ENCODE measurements around the gene POU2F2.

POU2F2 gene

GRCh38 chr19:42079276-42079669 is 53.0 kb downstream of the POU2F2 start:
- Histone ChIP-seq H3K27ac (ENCODE audit: low read depth, low read length) (no peak overlapping the region), H3K4me1 (ENCODE audit: control insufficient read depth, insufficient read depth, low read length, unreplicated experiment) (peaks cover 20% of the 10 kb centered on the region), H3K27me3 (ENCODE audit: insufficient read depth, low read length) (no peaks in the 10 kb centered on the region), H3K4me3 (ENCODE audit: low read depth, low read length) (no peak overlapping the region), H3K79me2 (ENCODE audit: control insufficient read depth, insufficient read depth, low read length, unreplicated experiment) (peaks cover 36% of the 10 kb centered on the region), H3K36me3 (ENCODE audit: insufficient read depth, low read length) (no peaks in the 10 kb centered on the region; the same call in 1 of the 2 replicates), H2AFZ (ENCODE audit: low read length, unreplicated experiment) (no peak overlapping the region)

- no peak overlapping the region for H3K27ac ChIP-seq (ENCODE audit: low read depth, low read length)
- no peak overlapping the region for H3K4me3 ChIP-seq (ENCODE audit: low read depth, low read length)
These were observed 53.5 kb downstream of the POU2F2 start for GRCh38 chr19:42078538-42079275.

GRCh38 chr19:42078058-42078457 is 54.2 kb downstream of the POU2F2 start:
- Histone ChIP-seq H3K4me3 (ENCODE audit: low read depth, low read length) (peak overlapping the region; percentile 98), H3K4me1 (ENCODE audit: control insufficient read depth, insufficient read depth, low read length, unreplicated experiment) (peaks cover 20% of the 10 kb centered on the region), H3K27ac (ENCODE audit: low read depth, low read length) (no peak overlapping the region), H3K79me2 (ENCODE audit: control insufficient read depth, insufficient read depth, low read length, unreplicated experiment) (peaks cover 36% of the 10 kb centered on the region), H3K36me3 (ENCODE audit: insufficient read depth, low read length) (no peaks in the 10 kb centered on the region; the same call in 1 of the 2 replicates), H3K27me3 (ENCODE audit: insufficient read depth, low read length) (no peaks in the 10 kb centered on the region), H2AFZ (ENCODE audit: low read length, unreplicated experiment) (no peak overlapping the region)

More at GRCh38 chr19:42078538-42079275, 53.5 kb downstream of the POU2F2 start:
- Histone ChIP-seq H3K36me3 (ENCODE audit: insufficient read depth, low read length) (no peaks in the 10 kb centered on the region; the same call in 1 of the 2 replicates), H3K27me3 (ENCODE audit: insufficient read depth, low read length) (no peaks in the 10 kb centered on the region), H2AFZ (ENCODE audit: low read length, unreplicated experiment) (no peak overlapping the region), H3K4me1 (ENCODE audit: control insufficient read depth, insufficient read depth, low read length, unreplicated experiment) (peaks cover 20% of the 10 kb centered on the region), H3K79me2 (ENCODE audit: control insufficient read depth, insufficient read depth, low read length, unreplicated experiment) (peaks cover 36% of the 10 kb centered on the region)

- H3K36me3 ChIP-seq (ENCODE audit: insufficient read depth, low read length), result no peaks in the 10 kb centered on the region; the same call in 1 of the 2 replicates
- H3K79me2 ChIP-seq (ENCODE audit: control insufficient read depth, insufficient read depth, low read length, unreplicated experiment), result peaks cover 36% of the 10 kb centered on the region
- peak overlapping the region; percentile 98 for H3K4me3 ChIP-seq (ENCODE audit: low read depth, low read length)
- H2AFZ ChIP-seq (ENCODE audit: low read length, unreplicated experiment), result peak overlapping the region; percentile 43
- peaks cover 20% of the 10 kb centered on the region for H3K4me1 ChIP-seq (ENCODE audit: control insufficient read depth, insufficient read depth, low read length, unreplicated experiment)
- H3K27ac ChIP-seq (ENCODE audit: low read depth, low read length), result no peak overlapping the region; the same call in 1 of the 2 replicates
- no peaks in the 10 kb centered on the region for H3K27me3 ChIP-seq (ENCODE audit: insufficient read depth, low read length)
These were observed 55.8 kb downstream of the POU2F2 start for GRCh38 chr19:42076380-42076944.

- peak within 1 kb of the TSS; percentile 98 for H3K4me3 ChIP-seq (ENCODE audit: low read depth, low read length)
- H3K27me3 ChIP-seq (ENCODE audit: insufficient read depth, low read length), result no peaks in the 10 kb centered on the region
- H3K27ac ChIP-seq (ENCODE audit: low read depth, low read length), result peak within 1 kb of the TSS; percentile 84
- H2AFZ ChIP-seq (ENCODE audit: low read length, unreplicated experiment), result peak within 1 kb of the TSS; percentile 84
- H3K79me2 ChIP-seq (ENCODE audit: control insufficient read depth, insufficient read depth, low read length, unreplicated experiment), result peaks cover 36% of the 10 kb centered on the region
- peaks cover 20% of the 10 kb centered on the region for H3K4me1 ChIP-seq (ENCODE audit: control insufficient read depth, insufficient read depth, low read length, unreplicated experiment)
- no peaks in the 10 kb centered on the region; the same call in 1 of the 2 replicates for H3K36me3 ChIP-seq (ENCODE audit: insufficient read depth, low read length)
These were observed 56.4 kb downstream of the POU2F2 start, which contains the start of gene ZNF574 for GRCh38 chr19:42075616-42076379. Gene ZNF574, plus strand, starts transcription at chr19:42076166. Its CDS starts 2,441 bp downstream, at chr19:42078607.

GRCh38 chr19:42075364-42075615 is 57.0 kb downstream of the POU2F2 start:
- peak overlapping the region; percentile 84 for H3K27ac ChIP-seq (ENCODE audit: low read depth, low read length)
- no peaks in the 10 kb centered on the region; the same call in 1 of the 2 replicates for H3K27me3 ChIP-seq (ENCODE audit: insufficient read depth, low read length)
- peak overlapping the region; percentile 98 for H3K4me3 ChIP-seq (ENCODE audit: low read depth, low read length)
- H3K4me1 ChIP-seq (ENCODE audit: control insufficient read depth, insufficient read depth, low read length, unreplicated experiment), result peaks cover 20% of the 10 kb centered on the region
- H3K79me2 ChIP-seq (ENCODE audit: control insufficient read depth, insufficient read depth, low read length, unreplicated experiment), result peaks cover 36% of the 10 kb centered on the region
- H3K36me3 ChIP-seq (ENCODE audit: insufficient read depth, low read length), result no peaks in the 10 kb centered on the region; the same call in 1 of the 2 replicates
- H2AFZ ChIP-seq (ENCODE audit: low read length, unreplicated experiment), result peak overlapping the region; percentile 84

GRCh38 chr19:42074513-42075363 is 57.5 kb downstream of the POU2F2 start:
- peaks cover 3% of the 10 kb centered on the region; the same call in 1 of the 2 replicates for H3K27me3 ChIP-seq (ENCODE audit: insufficient read depth, low read length)
- H3K4me1 ChIP-seq (ENCODE audit: control insufficient read depth, insufficient read depth, low read length, unreplicated experiment), result peaks cover 20% of the 10 kb centered on the region
- peaks cover 36% of the 10 kb centered on the region for H3K79me2 ChIP-seq (ENCODE audit: control insufficient read depth, insufficient read depth, low read length, unreplicated experiment)
- no peaks in the 10 kb centered on the region; the same call in 1 of the 2 replicates for H3K36me3 ChIP-seq (ENCODE audit: insufficient read depth, low read length)
- H3K27ac ChIP-seq (ENCODE audit: low read depth, low read length), result peak overlapping the region; percentile 84
- H2AFZ ChIP-seq (ENCODE audit: low read length, unreplicated experiment), result peak overlapping the region; percentile 84
- peak overlapping the region; percentile 98 for H3K4me3 ChIP-seq (ENCODE audit: low read depth, low read length)

- H3K79me2 ChIP-seq (ENCODE audit: control insufficient read depth, insufficient read depth, low read length, unreplicated experiment), result peaks cover 3% of the 10 kb centered on the region
These were observed 61.0 kb downstream of the POU2F2 start for GRCh38 chr19:42071247-42071646.

GRCh38 chr19:42069619-42070351 is 62.5 kb downstream of the POU2F2 start, which contains the start of gene GRIK5:
Gene GRIK5, minus strand, starts transcription at chr19:42070206. Its CDS starts 4,436 bp downstream, at chr19:42065770.
- Histone ChIP-seq H3K27ac (ENCODE audit: low read depth, low read length) (no peak within 1 kb of the TSS), H2AFZ (ENCODE audit: low read length, unreplicated experiment) (no peak within 1 kb of the TSS), H3K4me3 (ENCODE audit: low read depth, low read length) (no peak within 1 kb of the TSS), H3K27me3 (ENCODE audit: insufficient read depth, low read length) (peaks cover 38% of the 10 kb centered on the region), H3K79me2 (ENCODE audit: control insufficient read depth, insufficient read depth, low read length, unreplicated experiment) (no peaks in the 10 kb centered on the region), H3K36me3 (ENCODE audit: insufficient read depth, low read length) (no peaks in the 10 kb centered on the region), H3K4me1 (ENCODE audit: control insufficient read depth, insufficient read depth, low read length, unreplicated experiment) (no peaks in the 10 kb centered on the region)

More at GRCh38 chr19:42071247-42071646, 61.0 kb downstream of the POU2F2 start:
- H3K4me3 ChIP-seq (ENCODE audit: low read depth, low read length), result no peak overlapping the region
- H3K36me3 ChIP-seq (ENCODE audit: insufficient read depth, low read length), result no peaks in the 10 kb centered on the region
- peaks cover 37% of the 10 kb centered on the region for H3K27me3 ChIP-seq (ENCODE audit: insufficient read depth, low read length)
- no peak overlapping the region for H2AFZ ChIP-seq (ENCODE audit: low read length, unreplicated experiment)
- no peak overlapping the region for H3K27ac ChIP-seq (ENCODE audit: low read depth, low read length)
- no peaks in the 10 kb centered on the region for H3K4me1 ChIP-seq (ENCODE audit: control insufficient read depth, insufficient read depth, low read length, unreplicated experiment)

All from ACC112 (cell line).